Endothelial cell of umbilical vein (primary cell): Measurements from ENCODE around the gene S100A16.

ENCODE experiments used
- CTCF ChIP-seq, 2 donors: IDR thresholded peaks; 1 replicate in 1 of 2; 2 replicates in 1 of 2; pipeline ENCODE4 v1.5.1; 2011; ENCODE audit warnings: low read length in 2 of 2, mild to moderate bottlenecking in 2 of 2, moderate library complexity in 2 of 2, control low read depth in 1 of 2, inconsistent platforms in 1 of 2, low read depth in 1 of 2; ENCODE audit not compliant: insufficient read depth in 1 of 2; ENCODE audit errors: extremely low read depth in 1 of 2
- EZH2 ChIP-seq: IDR thresholded peaks from 2 replicates; pipeline ENCODE4 v1.6.1; 2012; ENCODE audit warnings: borderline replicate concordance, low read depth, mild to moderate bottlenecking, moderate library complexity, low read length, inconsistent platforms; ENCODE audit not compliant: severe bottlenecking
- FOS ChIP-seq: IDR thresholded peaks from 2 replicates; pipeline ENCODE4 v1.6.1; 2011; ENCODE audit warnings: mild to moderate bottlenecking, low read length, moderate library complexity, borderline replicate concordance; ENCODE audit not compliant: insufficient read depth
- JUN ChIP-seq: IDR thresholded peaks from 2 replicates; pipeline ENCODE4 v1.6.1; 2011; ENCODE audit warnings: borderline replicate concordance, low read depth; ENCODE audit not compliant: insufficient read length, insufficient read depth
- MAX ChIP-seq: IDR thresholded peaks from 2 replicates; pipeline ENCODE4 v1.6.1; 2011; ENCODE audit not compliant: insufficient read depth, insufficient read length
- MYC ChIP-seq: IDR thresholded peaks from one replicate; pipeline ENCODE4 v1.6.1; 2011; ENCODE audit warnings: mild to moderate bottlenecking, low read depth, low read length
- POLR2A ChIP-seq: IDR thresholded peaks from 2 replicates; pipeline ENCODE4 v1.6.1; 2012; ENCODE audit warnings: low read depth, mild to moderate bottlenecking, control low read depth, low read length
- POLR2AphosphoS5 ChIP-seq: IDR thresholded peaks from 2 replicates; pipeline ENCODE4 v1.6.1; 2012; ENCODE audit warnings: low read depth, mild to moderate bottlenecking, control low read depth, low read length, moderate library complexity; ENCODE audit not compliant: insufficient read depth

GRCh38 chr1:153613406-153613805 is 469 bp upstream of the S100A16 start:
- no peak for TF ChIP-seq CTCF (IDR thresholded peaks at IDR 0.05; ENCODE audit: extremely low read depth in 1 of 2, insufficient read depth in 1 of 2, low read depth in 1 of 2, low read length in 2 of 2)
- TF ChIP-seq POLR2A: no peak
- no peak for TF ChIP-seq MAX
- no peak for TF ChIP-seq EZH2
- no peak for TF ChIP-seq JUN
- TF ChIP-seq POLR2AphosphoS5: no peak
- TF ChIP-seq FOS: no peak
- TF ChIP-seq MYC: no peak
